ENCODE results near the gene CCNC. TPM values are rescaled to one million over a fixed set of nuclear protein-coding genes. Genes with fewer than 3 reads are reported as not detected.

The CCNC gene
- total and polyA plus RNA-seq, 2 of the 13 experiments (the other 11 are each of a cell fraction or from before 2014, with no cell fraction given) = 69.6 to 141 TPM

- TF ChIP-seq ZMYM4 (CRISPR knock-in tag; IDR thresholded peaks at IDR 0.05) = peak; percentile 38; the same call in 1 of the 2 replicates
- TF ChIP-seq TFE3 (CRISPR knock-in tag; IDR thresholded peaks at IDR 0.05) = no peak
- no peak for TF ChIP-seq ZHX2 (IDR thresholded peaks at IDR 0.05; ENCODE audit: low read depth)
- TF ChIP-seq ZHX2 (CRISPR knock-in tag; IDR thresholded peaks at IDR 0.05; ENCODE audit: borderline replicate concordance) = no peak
- no peak for TF ChIP-seq TBL1XR1 (IDR thresholded peaks at IDR 0.05; ENCODE audit: borderline replicate concordance, low read length, partially characterized antibody)
- TF ChIP-seq ZNF468 (CRISPR knock-in tag; IDR thresholded peaks at IDR 0.05) = no peak
- no peak for TF ChIP-seq ZBTB7A (CRISPR knock-in tag; IDR thresholded peaks at IDR 0.05)
- no peak for TF ChIP-seq POGK (CRISPR knock-in tag; conservative IDR thresholded peaks at IDR 0.05)
- TF ChIP-seq PLRG1 (conservative IDR thresholded peaks at IDR 0.05) = no peak
- no peak for TF ChIP-seq SNAPC2 (CRISPR knock-in tag; IDR thresholded peaks at IDR 0.05)
- no peak for TF ChIP-seq ZNF260 (CRISPR knock-in tag; IDR thresholded peaks at IDR 0.05; ENCODE audit: borderline replicate concordance, low read depth)
- TF ChIP-seq HNRNPL (IDR thresholded peaks at IDR 0.05; ENCODE audit: low read depth, low read length) = no peak
- 0 out of 2 replicates have a peak, but pooled peaks have one; percentile 81 for TF ChIP-seq ZNF230 (CRISPR knock-in tag; IDR thresholded peaks at IDR 0.05)
- peak; percentile 34 for TF ChIP-seq HDAC2 (CRISPR knock-in tag; IDR thresholded peaks at IDR 0.05)
- 0 out of 2 replicates have a peak, but pooled peaks have one; percentile 31 for TF ChIP-seq ISL2 (CRISPR knock-in tag; IDR thresholded peaks at IDR 0.05)
- TF ChIP-seq TSC22D2 (CRISPR knock-in tag; IDR thresholded peaks at IDR 0.05; ENCODE audit: borderline replicate concordance) = 0 out of 2 replicates have a peak, but pooled peaks have one; percentile 45
- no peak for TF ChIP-seq ZNF3 (CRISPR knock-in tag; IDR thresholded peaks at IDR 0.05)
- no peak for TF ChIP-seq REXO4 (CRISPR knock-in tag; IDR thresholded peaks at IDR 0.05; ENCODE audit: borderline replicate concordance)
- 0 out of 2 replicates have a peak, but pooled peaks have one; percentile 41 for TF ChIP-seq MEIS1 (CRISPR knock-in tag; IDR thresholded peaks at IDR 0.05; ENCODE audit: borderline replicate concordance)
- no peak for TF ChIP-seq CBX1 (IDR thresholded peaks at IDR 0.05; ENCODE audit: low read depth)
- TF ChIP-seq ZNF446 (CRISPR knock-in tag; IDR thresholded peaks at IDR 0.05) = no peak
- 0 out of 4 replicates have a peak, but pooled peaks of 1 of the 2 experiments have one; percentile 23 for TF ChIP-seq KLF16 (CRISPR knock-in tag; IDR thresholded peaks at IDR 0.05)
These were observed 20.3 kb upstream of the CCNC start (continued) for GRCh38 chr6:99588618-99589289.
